Stimulated activated CD4-positive, alpha-beta T cell treated with anti-CD3 and anti-CD28 coated beads, Interleukin-4, amount 100 ng/mL, for 1 hour (primary cell): Measurements from ENCODE around the gene PDXDC1.
"Not testable (repeated sequence)": the region's sequence is repeated elsewhere in the genome, so short reads cannot be mapped to it uniquely, and the experiment has no call there.

Source experiments
- DNase-seq: peaks from one replicate; pipeline ENCODE4 v3.0.0-alpha.2; 2020

Gene PDXDC1

GRCh38 chr16:15041271-15042004 is 66.6 kb downstream of the PDXDC1 start:
- no peak for DNase-seq

GRCh38 chr16:15043344-15043743 is 68.5 kb downstream of the PDXDC1 start:
- DNase-seq = no peak

- DNase-seq = no peak
Observed at GRCh38 chr16:15044286-15044685, 69.5 kb downstream of the PDXDC1 start.

GRCh38 chr16:15045270-15045669 is 70.4 kb downstream of the PDXDC1 start:
- DNase-seq = not testable (repeated sequence)

GRCh38 chr16:15046692-15047376 is 72.0 kb downstream of the PDXDC1 start:
- no peak for DNase-seq

- DNase-seq = no peak
Observed at GRCh38 chr16:15049581-15050180, 74.9 kb downstream of the PDXDC1 start.

GRCh38 chr16:15050440-15050839 is 75.6 kb downstream of the PDXDC1 start:
- DNase-seq = not testable (repeated sequence)

- no peak for DNase-seq
Observed at GRCh38 chr16:15051387-15051951, 76.6 kb downstream of the PDXDC1 start.

- no peak for DNase-seq
Observed at GRCh38 chr16:15052747-15053476, 78.1 kb downstream of the PDXDC1 start.

- no peak for DNase-seq
Observed at GRCh38 chr16:15053904-15054303, 79.1 kb downstream of the PDXDC1 start.

- no peak for DNase-seq
Observed at GRCh38 chr16:15054357-15055140, 79.7 kb downstream of the PDXDC1 start.

- peak; percentile 64 for DNase-seq
Observed at GRCh38 chr16:15055141-15056053, 80.6 kb downstream of the PDXDC1 start.

- DNase-seq = no peak
Observed at GRCh38 chr16:15057681-15058417, 83.0 kb downstream of the PDXDC1 start.

GRCh38 chr16:15059324-15059723 is 84.5 kb downstream of the PDXDC1 start:
- no peak for DNase-seq

GRCh38 chr16:15062085-15062810 is 87.4 kb downstream of the PDXDC1 start:
- not testable (repeated sequence) for DNase-seq

GRCh38 chr16:15065961-15066360 is 91.1 kb downstream of the PDXDC1 start:
- DNase-seq = not testable (repeated sequence)

- DNase-seq = not testable (repeated sequence)
Observed at GRCh38 chr16:15066690-15067089, 91.9 kb downstream of the PDXDC1 start.

GRCh38 chr16:15071013-15071412 is 96.2 kb downstream of the PDXDC1 start:
- DNase-seq = not testable (repeated sequence)
